B cell (primary cell): ENCODE measurements around the gene TOM1L1. TPM values are rescaled to one million over a fixed set of nuclear protein-coding genes. Genes with fewer than 3 reads are reported as not detected.

Experiments
- ATAC-seq: fragments of 200-7000 bp; cut with Tn5 transposase; one replicate; pipeline ENCODE4 v1.10.0; 2021; ENCODE audit warnings: low read depth, mild to moderate bottlenecking, moderate number of reproducible peaks, moderate library complexity
- CTCF ChIA-PET: fragments of 350-600 bp; sonication (Branson Sonifier 250); formaldehyde crosslinking; loops from one replicate; lab custom pipeline; 2021; ENCODE audit warnings: antibody characterized with exemption, inconsistent platforms; lab: Charles Lee
- POLR2A ChIA-PET: fragments of 350-600 bp; sonication (Branson Sonifier 250); formaldehyde crosslinking; loops from one replicate; lab custom pipeline; 2021; ENCODE audit warnings: antibody characterized with exemption; lab: Charles Lee
- DNase-seq: peaks from one replicate; pipeline ENCODE4 v3.0.0; 2013
- H2AFZ ChIP-seq: 2 replicates; pipeline ENCODE4 v1.6.1; 2012; ENCODE audit warnings: mild to moderate bottlenecking, low read depth, low read length; ENCODE audit not compliant: insufficient read depth, poor library complexity, severe bottlenecking
- H3K27ac ChIP-seq, 2 donors: 1 replicate in 1 of 2; 2 replicates in 1 of 2; pipeline ENCODE4 v1.5.1; 2012 to 2013; ENCODE audit warnings: low read length in 2 of 2, mild to moderate bottlenecking in 2 of 2, moderate library complexity in 1 of 2
- H3K27me3 ChIP-seq, 4 experiments: fragments of 200-600 bp in 1 of 4; sonication (generic) in 1 of 4; replicated peaks in 1 of 4; 1 replicate in 2 of 4; 2 replicates in 2 of 4; pipeline versions ENCODE4 v1.6.1 to v1.7.0; 2013 to 2016; ENCODE audit warnings: low read length in 3 of 4, mild to moderate bottlenecking in 2 of 4, mixed read lengths in 1 of 4, moderate library complexity in 1 of 4; ENCODE audit not compliant: insufficient read depth in 4 of 4, control insufficient read depth in 3 of 4; ENCODE audit errors: control extremely low read depth in 1 of 4
- H3K36me3 ChIP-seq, 2 experiments: replicated peaks in 1 of 2; 1 replicate in 1 of 2; 2 replicates in 1 of 2; pipeline versions ENCODE4 v1.6.1 to v1.7.1; 2013; ENCODE audit warnings: low read length in 1 of 2; ENCODE audit not compliant: insufficient read depth in 2 of 2, control insufficient read depth in 1 of 2; ENCODE audit errors: control extremely low read depth in 1 of 2, extremely low read depth in 1 of 2
- H3K4me1 ChIP-seq, 2 donors: fragments of 200-600 bp in 1 of 2; sonication (generic) in 1 of 2; 1 replicate in 1 of 2; 2 replicates in 1 of 2; pipeline versions ENCODE4 v1.5.1 to v1.6.1; 2013 to 2017; ENCODE audit warnings: low read length in 2 of 2; ENCODE audit not compliant: control insufficient read depth in 2 of 2, insufficient read depth in 2 of 2
- H3K4me2 ChIP-seq: replicated peaks from 2 replicates; pipeline ENCODE3; 2012; ENCODE audit warnings: mild to moderate bottlenecking, low read depth, low read length; ENCODE audit not compliant: poor library complexity, severe bottlenecking
- H3K4me3 ChIP-seq, 5 experiments: fragments of 200-600 bp in 1 of 5; sonication (generic) in 1 of 5; 1 replicate in 3 of 5; 2 replicates in 2 of 5; pipeline versions ENCODE4 v1.5.1 to v1.7.0; 2011 to 2016; ENCODE audit warnings: low read length in 4 of 5, mild to moderate bottlenecking in 4 of 5, low read depth in 2 of 5, control low read depth in 1 of 5, moderate library complexity in 1 of 5; ENCODE audit not compliant: insufficient read depth in 1 of 5; ENCODE audit errors: control extremely low read depth in 1 of 5, extremely low read depth in 1 of 5
- H3K79me2 ChIP-seq: fragments of 200-600 bp; sonication (generic); one replicate; pipeline ENCODE4 v1.6.0; 2016; ENCODE audit warnings: low read length; ENCODE audit not compliant: control insufficient read depth, insufficient read depth
- H3K9ac ChIP-seq: fragments of 200-600 bp; sonication (generic); 2 replicates; pipeline ENCODE4 v1.6.1; 2017; ENCODE audit warnings: mild to moderate bottlenecking, low read length, moderate library complexity
- H3K9me3 ChIP-seq, 3 donors: one replicate each; pipeline versions ENCODE4 v1.6.1 to v1.7.1; 2013; ENCODE audit warnings: low read length in 2 of 3; ENCODE audit not compliant: control insufficient read depth in 2 of 3, insufficient read depth in 1 of 3; ENCODE audit errors: control extremely low read depth in 1 of 3
- H4K20me1 ChIP-seq: 2 replicates; pipeline ENCODE4 v1.6.0; 2012; ENCODE audit warnings: mild to moderate bottlenecking, low read length; ENCODE audit not compliant: insufficient read depth, control insufficient read depth, poor library complexity, severe bottlenecking
- H3K27ac Mint-ChIP-seq: one replicate; pipeline ENCODE4 v1.8.0; 2021; ENCODE audit warnings: mixed read lengths
- H3K27me3 Mint-ChIP-seq: one replicate; pipeline ENCODE4 v1.8.0; 2021; ENCODE audit warnings: mixed read lengths
- H3K4me1 Mint-ChIP-seq: one replicate; pipeline ENCODE4 v1.8.0; 2021; ENCODE audit warnings: mixed read lengths
- H3K4me3 Mint-ChIP-seq: one replicate; pipeline ENCODE4 v1.8.0; 2021; ENCODE audit warnings: mixed read lengths
- H3K9me3 Mint-ChIP-seq: one replicate; pipeline ENCODE4 v1.8.0; 2022; ENCODE audit warnings: mixed read lengths; ENCODE audit not compliant: insufficient read depth
- EZH2 ChIP-seq: IDR thresholded peaks from 2 replicates; pipeline ENCODE4 v1.6.1; 2012; ENCODE audit warnings: borderline replicate concordance, low read depth, mild to moderate bottlenecking, moderate library complexity, low read length; ENCODE audit not compliant: insufficient read depth, poor library complexity, severe bottlenecking
- WGBS: methylation state at CpG from one replicate; pipeline ENCODE4 v1.1.5; 2013; ENCODE audit warnings: missing lambda C conversion rate; ENCODE audit not compliant: insufficient coverage; 5-methylcytosine and 5-hydroxymethylcytosine counted together
- intact Hi-C: fragments of 100-400 bp; cut with micrococcal nuclease; formaldehyde crosslinking; loops from one replicate; pipeline ENCODE4 v1.10.0; 2022
- polyA plus RNA-seq: library from polyadenylated mRNA; depleted of rRNA; stranded (reverse); fragments of >200 nt; gene quantifications from 2 replicates; pipeline ENCODE4 v1.2.3, GENCODE V29; 2012
- total RNA-seq, 2 donors: library from RNA; stranded (reverse); fragments of 120-200 nt in 1 of 2; gene quantifications; 1 replicate in 1 of 2; 2 replicates in 1 of 2; pipeline versions ENCODE4 v1.2.3 to v1.2.4, GENCODE V29; 2013 to 2022
- TF ChIP-seq, protein P1 (sequence below): fragments of 200-600 bp; IDR thresholded peaks from one replicate; pipeline ENCODE4 v1.8.0; 2022; ENCODE audit warnings: antibody characterized with exemption, mild to moderate bottlenecking

TOM1L1 gene
- total and polyA plus RNA-seq, 2 donors (not counting 1 experiment from before 2014, with no cell fraction given), result not detected

DNA sequence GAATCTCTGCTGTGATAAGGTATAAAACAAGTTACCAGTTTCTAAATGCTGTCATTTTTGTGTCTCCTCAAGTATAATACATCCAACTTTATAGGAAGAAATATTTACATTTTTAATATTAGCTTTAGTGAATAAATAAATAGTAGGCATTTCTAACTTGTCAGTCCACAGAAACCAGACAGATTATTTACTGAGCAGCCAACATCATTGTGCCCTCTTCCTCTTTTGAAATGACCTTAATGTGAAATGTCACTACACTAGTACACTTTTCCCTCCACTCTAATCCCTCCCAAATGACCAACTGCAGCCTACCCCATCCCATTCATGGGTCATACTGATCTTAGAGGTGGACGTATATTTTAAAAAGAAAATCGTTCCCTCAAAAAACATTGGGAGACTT is 77.1 kb downstream of the TOM1L1 start:
- Histone ChIP-seq H2AFZ (no peak overlapping the region), H3K9me3 (peaks cover 4 to 8% (median 5%) of the 10 kb centered on the region in 3 donors), H3K4me2 (no peak overlapping the region), H3K79me2 (peaks cover 6% of the 10 kb centered on the region), H3K36me3 (no peaks in the 10 kb centered on the region), H3K27ac (no peak overlapping the region), H4K20me1 (no peaks in the 10 kb centered on the region), H3K4me1 (no peaks in the 10 kb centered on the region), H3K9ac (no peak overlapping the region), H3K4me3 (no peak overlapping the region), H3K27me3 (no peaks in the 10 kb centered on the region)
- Mint-ChIP-seq H3K27me3 (no peaks in the 10 kb centered on the region), H3K4me3 (no peak overlapping the region), H3K4me1 (no peaks in the 10 kb centered on the region), H3K9me3 (no peaks in the 10 kb centered on the region), H3K27ac (no peak overlapping the region)
- ChIA-PET CTCF (interaction anchor here (1.0 to 1.2 kb wide), 2 partner anchors 532 to 624 kb away, joined by 3 read pairs; no protein-coding TSS in a partner anchor), POLR2A (no interaction called here)
- intact Hi-C loops, result no loop called here
- no peak for DNase-seq
- ATAC-seq, result no peak
- WGBS, result no CpG with 5 or more reads among the region's 2 CpGs
- no peak for TF ChIP-seq EZH2

DNA sequence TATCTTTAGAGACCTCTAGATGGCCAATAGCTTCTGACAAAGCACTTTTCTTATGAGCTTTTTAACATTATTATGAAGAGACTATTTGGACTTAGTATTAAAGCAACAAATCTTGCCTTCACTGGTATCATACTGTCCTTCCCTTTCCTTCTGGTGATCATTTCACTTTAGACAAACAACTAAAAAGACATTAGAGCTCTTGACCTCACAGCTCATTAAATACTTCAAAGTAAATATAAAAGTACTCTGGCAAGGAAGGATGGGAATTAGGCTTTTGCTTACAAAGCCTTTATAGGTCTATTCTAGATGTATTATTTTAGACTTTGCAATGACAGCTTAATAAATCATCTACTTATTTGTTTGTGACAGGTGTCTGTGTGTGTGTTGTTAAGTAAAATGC is 79.0 kb downstream of the TOM1L1 start:
- ChIA-PET CTCF (interaction anchor here (1.2 to 2.1 kb wide), 2 partner anchors 13 to 16 kb away, joined by 3 to 7 read pairs; no protein-coding TSS in a partner anchor), POLR2A (no interaction called here)
- Histone ChIP-seq H3K27me3 (no peaks in the 10 kb centered on the region), H3K9me3 (peaks cover 4 to 8% (median 5%) of the 10 kb centered on the region in 3 donors), H2AFZ (no peak overlapping the region), H3K9ac (no peak overlapping the region), H3K4me3 (no peak overlapping the region), H3K4me2 (no peak overlapping the region), H3K79me2 (no peaks in the 10 kb centered on the region), H3K4me1 (no peaks in the 10 kb centered on the region), H3K36me3 (no peaks in the 10 kb centered on the region), H3K27ac (no peak overlapping the region), H4K20me1 (no peaks in the 10 kb centered on the region)
- H3K27me3 Mint-ChIP-seq, result no peaks in the 10 kb centered on the region
- no peaks in the 10 kb centered on the region for H3K4me1 Mint-ChIP-seq
- no peak for DNase-seq
- intact Hi-C loops, result no loop called here
- no peak for ATAC-seq
- TF ChIP-seq, protein P1, sequence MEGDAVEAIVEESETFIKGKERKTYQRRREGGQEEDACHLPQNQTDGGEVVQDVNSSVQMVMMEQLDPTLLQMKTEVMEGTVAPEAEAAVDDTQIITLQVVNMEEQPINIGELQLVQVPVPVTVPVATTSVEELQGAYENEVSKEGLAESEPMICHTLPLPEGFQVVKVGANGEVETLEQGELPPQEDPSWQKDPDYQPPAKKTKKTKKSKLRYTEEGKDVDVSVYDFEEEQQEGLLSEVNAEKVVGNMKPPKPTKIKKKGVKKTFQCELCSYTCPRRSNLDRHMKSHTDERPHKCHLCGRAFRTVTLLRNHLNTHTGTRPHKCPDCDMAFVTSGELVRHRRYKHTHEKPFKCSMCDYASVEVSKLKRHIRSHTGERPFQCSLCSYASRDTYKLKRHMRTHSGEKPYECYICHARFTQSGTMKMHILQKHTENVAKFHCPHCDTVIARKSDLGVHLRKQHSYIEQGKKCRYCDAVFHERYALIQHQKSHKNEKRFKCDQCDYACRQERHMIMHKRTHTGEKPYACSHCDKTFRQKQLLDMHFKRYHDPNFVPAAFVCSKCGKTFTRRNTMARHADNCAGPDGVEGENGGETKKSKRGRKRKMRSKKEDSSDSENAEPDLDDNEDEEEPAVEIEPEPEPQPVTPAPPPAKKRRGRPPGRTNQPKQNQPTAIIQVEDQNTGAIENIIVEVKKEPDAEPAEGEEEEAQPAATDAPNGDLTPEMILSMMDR, result no peak
- no peak for TF ChIP-seq EZH2
- no peaks in the 10 kb centered on the region for H3K9me3 Mint-ChIP-seq
- H3K27ac Mint-ChIP-seq, result no peak overlapping the region
- no peak overlapping the region for H3K4me3 Mint-ChIP-seq
